MCF 10A (cell line): ENCODE results near the gene SLC22A23. TPM values are rescaled to one million over a fixed set of nuclear protein-coding genes. Genes with fewer than 3 reads are reported as not detected.

Source experiments
- BruUV-seq: library from RNA; stranded (reverse); fragments of 400-500 nt; replicated peaks from 2 replicates; lab custom pipeline; 2021; lab: Mats Ljungman, UMichigan
- CTCF ChIA-PET: fragments of 300-600 bp; sonication (Branson Sonifier 250); formaldehyde crosslinking; extraction: SDS; loops from one replicate; lab custom pipeline; 2021; ENCODE audit warnings: antibody characterized with exemption, inconsistent platforms; lab: Yijun Ruan, JAX
- POLR2A ChIA-PET: fragments of 300-600, 350-650 bp; sonication (Branson Sonifier 250); formaldehyde crosslinking; extraction: SDS; loops from one replicate; lab custom pipeline; 2020; ENCODE audit warnings: antibody characterized with exemption, inconsistent platforms; lab: Yijun Ruan, JAX
- DNase-seq: peaks from one replicate; pipeline ENCODE4 v3.0.0-alpha.2; 2018; ENCODE audit not compliant: unreplicated experiment
- H3K27ac Mint-ChIP-seq: one replicate; pipeline ENCODE4 v1.8.0; 2022; ENCODE audit warnings: mild to moderate bottlenecking, low read depth, mixed read lengths; ENCODE audit not compliant: unreplicated experiment
- H3K27me3 Mint-ChIP-seq: one replicate; pipeline ENCODE4 v1.8.0; 2022; ENCODE audit warnings: mixed read lengths; ENCODE audit not compliant: insufficient read depth, unreplicated experiment
- H3K36me3 Mint-ChIP-seq: one replicate; pipeline ENCODE4 v1.8.0; 2022; ENCODE audit warnings: mild to moderate bottlenecking, moderate library complexity, mixed read lengths; ENCODE audit not compliant: insufficient read depth, unreplicated experiment
- H3K4me1 Mint-ChIP-seq: one replicate; pipeline ENCODE4 v1.8.0; 2022; ENCODE audit warnings: mixed read lengths; ENCODE audit not compliant: insufficient read depth, unreplicated experiment
- H3K4me3 Mint-ChIP-seq: one replicate; pipeline ENCODE4 v1.8.0; 2022; ENCODE audit warnings: mild to moderate bottlenecking, moderate library complexity, mixed read lengths; ENCODE audit not compliant: unreplicated experiment
- H3K9me3 Mint-ChIP-seq: one replicate; pipeline ENCODE4 v1.8.0; 2022; ENCODE audit warnings: mixed read lengths; ENCODE audit not compliant: unreplicated experiment
- intact Hi-C: fragments of 100-400 bp; cut with micrococcal nuclease; formaldehyde crosslinking; loops from 2 replicates; pipeline ENCODE4 v1.14.1; 2022
- total RNA-seq: library from RNA; stranded (reverse); gene quantifications from 2 replicates; pipeline ENCODE4 v1.2.3, GENCODE V29; 2022
- TF ChIP-seq, protein P1 (sequence below): fragments of 200-600 bp; IDR thresholded peaks from one replicate; pipeline ENCODE4 v1.8.0; 2022; ENCODE audit warnings: antibody characterized with exemption, mild to moderate bottlenecking; ENCODE audit not compliant: unreplicated experiment

The SLC22A23 gene
- total RNA-seq, 1 experiment from 2014 or later: 11.9 TPM

- DNase-seq: no peak
- Mint-ChIP-seq H3K27ac (no peak overlapping the region), H3K27me3 (peaks cover 24% of the 10 kb centered on the region), H3K4me3 (no peak overlapping the region), H3K4me1 (no peaks in the 10 kb centered on the region), H3K36me3 (no peaks in the 10 kb centered on the region), H3K9me3 (no peaks in the 10 kb centered on the region)
- CTCF ChIA-PET: interaction anchor here (0.6 to 0.7 kb wide), 3 partner anchors 28 to 352 kb away, joined by 3 to 4 read pairs (median 3); no protein-coding TSS in a partner anchor
- POLR2A ChIA-PET: no interaction called here
- intact Hi-C loops: no loop called here
- no TSS peak for BruUV-seq
- TF ChIP-seq, protein P1, sequence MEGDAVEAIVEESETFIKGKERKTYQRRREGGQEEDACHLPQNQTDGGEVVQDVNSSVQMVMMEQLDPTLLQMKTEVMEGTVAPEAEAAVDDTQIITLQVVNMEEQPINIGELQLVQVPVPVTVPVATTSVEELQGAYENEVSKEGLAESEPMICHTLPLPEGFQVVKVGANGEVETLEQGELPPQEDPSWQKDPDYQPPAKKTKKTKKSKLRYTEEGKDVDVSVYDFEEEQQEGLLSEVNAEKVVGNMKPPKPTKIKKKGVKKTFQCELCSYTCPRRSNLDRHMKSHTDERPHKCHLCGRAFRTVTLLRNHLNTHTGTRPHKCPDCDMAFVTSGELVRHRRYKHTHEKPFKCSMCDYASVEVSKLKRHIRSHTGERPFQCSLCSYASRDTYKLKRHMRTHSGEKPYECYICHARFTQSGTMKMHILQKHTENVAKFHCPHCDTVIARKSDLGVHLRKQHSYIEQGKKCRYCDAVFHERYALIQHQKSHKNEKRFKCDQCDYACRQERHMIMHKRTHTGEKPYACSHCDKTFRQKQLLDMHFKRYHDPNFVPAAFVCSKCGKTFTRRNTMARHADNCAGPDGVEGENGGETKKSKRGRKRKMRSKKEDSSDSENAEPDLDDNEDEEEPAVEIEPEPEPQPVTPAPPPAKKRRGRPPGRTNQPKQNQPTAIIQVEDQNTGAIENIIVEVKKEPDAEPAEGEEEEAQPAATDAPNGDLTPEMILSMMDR: no peak
Measured at GRCh38 chr6:3489961-3490624, 33.2 kb upstream of the SLC22A23 start.

DNA sequence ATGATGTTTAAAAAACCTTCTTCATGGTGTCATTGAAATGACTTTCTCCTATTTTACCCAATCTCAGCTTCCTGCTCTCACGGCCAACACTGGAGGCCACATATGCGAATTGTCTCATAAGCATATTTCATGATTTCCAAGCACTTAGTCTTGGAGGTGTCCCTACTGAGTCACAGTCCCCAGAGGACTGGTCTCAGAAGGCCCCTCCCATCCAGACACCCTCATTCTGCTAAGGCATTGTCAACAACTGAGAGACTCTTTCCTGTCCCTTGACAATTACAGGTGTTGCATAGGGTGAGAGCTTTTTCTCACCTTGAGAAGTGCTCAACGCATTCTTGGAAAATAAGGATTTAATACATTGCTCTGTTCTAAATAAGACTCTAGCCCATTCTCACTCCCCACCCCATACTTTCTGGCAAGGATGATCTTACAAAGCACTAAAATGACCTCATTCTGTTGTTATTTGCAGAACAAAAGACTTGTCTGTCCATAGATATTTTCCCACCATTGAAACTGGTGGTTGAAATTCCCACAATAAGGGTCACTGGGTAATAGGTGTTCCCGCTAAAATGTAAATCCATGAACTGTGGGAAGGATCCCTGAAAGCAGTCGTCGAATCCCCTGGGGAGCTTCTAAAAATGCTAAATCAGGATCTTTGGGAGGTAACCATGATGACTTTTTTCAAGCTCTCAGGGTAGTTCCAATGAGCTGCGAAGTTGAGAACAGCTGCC, 32.3 kb upstream of the SLC22A23 start:
- peak; percentile 13 for DNase-seq
- Mint-ChIP-seq H3K27me3 (peaks cover 24% of the 10 kb centered on the region), H3K27ac (no peak overlapping the region), H3K9me3 (no peaks in the 10 kb centered on the region), H3K4me3 (no peak overlapping the region), H3K4me1 (no peaks in the 10 kb centered on the region), H3K36me3 (no peaks in the 10 kb centered on the region)
- ChIA-PET POLR2A (no interaction called here), CTCF (no interaction called here)
- intact Hi-C loops: no loop called here
- TF ChIP-seq, protein P1: no peak
- BruUV-seq: no TSS peak

- Mint-ChIP-seq H3K27me3 (peaks cover 24% of the 10 kb centered on the region), H3K4me1 (no peaks in the 10 kb centered on the region), H3K27ac (no peak overlapping the region), H3K4me3 (no peak overlapping the region), H3K36me3 (no peaks in the 10 kb centered on the region), H3K9me3 (peaks cover 12% of the 10 kb centered on the region)
- POLR2A ChIA-PET: no interaction called here
- no TSS peak for BruUV-seq
- intact Hi-C loops: no loop called here
- no peak for DNase-seq
- TF ChIP-seq, protein P1: no peak
- CTCF ChIA-PET: interaction anchor here (1.0 to 1.3 kb wide), 2 partner anchors 13 to 247 kb away, joined by 3 to 5 read pairs; no protein-coding TSS in a partner anchor
Measured at GRCh38 chr6:3484946-3485345, 28.1 kb upstream of the SLC22A23 start.

- POLR2A ChIA-PET: interaction anchor here (1.1 kb wide), 1 partner anchor 9 kb away, joined by 3 read pairs; no protein-coding TSS in a partner anchor
- H3K4me3 Mint-ChIP-seq: no peak overlapping the region
Measured at GRCh38 chr6:3484192-3484591, 27.3 kb upstream of the SLC22A23 start.

More at GRCh38 chr6:3484192-3484591, 27.3 kb upstream of the SLC22A23 start:
- Mint-ChIP-seq H3K27me3 (peaks cover 21% of the 10 kb centered on the region), H3K27ac (no peak overlapping the region), H3K36me3 (no peaks in the 10 kb centered on the region), H3K4me1 (no peaks in the 10 kb centered on the region), H3K9me3 (peaks cover 12% of the 10 kb centered on the region)
- BruUV-seq: no TSS peak
- CTCF ChIA-PET: interaction anchor here (1.0 to 1.3 kb wide), 2 partner anchors 12 to 248 kb away, joined by 3 to 5 read pairs; no protein-coding TSS in a partner anchor
- peak; percentile 52 for DNase-seq
- TF ChIP-seq, protein P1: no peak
- intact Hi-C loops: no loop called here
